ENCODE data around the gene USP16.
A peak's percentile ranks its signal among the peaks of the same experiment; 100 is the strongest.

USP16 gene

GRCh38 chr21:29033871-29034270 lies 9.4 kb downstream of the USP16 start:
- Histone ChIP-seq H3K9ac (ENCODE audit: low read length) (no peak overlapping the region), H3K27me3 (ENCODE audit: control insufficient read depth, insufficient read depth, low read length) (no peaks in the 10 kb centered on the region), H3K9me3 (ENCODE audit: control insufficient read depth, insufficient read depth, low read depth, low read length) (no peaks in the 10 kb centered on the region), H3K36me3 (ENCODE audit: control insufficient read depth, insufficient read depth, low read length) (peaks cover 77% of the 10 kb centered on the region), H3K27ac (ENCODE audit: low read depth, low read length) (no peak overlapping the region), H3K4me3 (ENCODE audit: low read depth, low read length) (no peak overlapping the region), H3K4me1 (ENCODE audit: control insufficient read depth, insufficient read depth, low read length) (no peaks in the 10 kb centered on the region)

DNA sequence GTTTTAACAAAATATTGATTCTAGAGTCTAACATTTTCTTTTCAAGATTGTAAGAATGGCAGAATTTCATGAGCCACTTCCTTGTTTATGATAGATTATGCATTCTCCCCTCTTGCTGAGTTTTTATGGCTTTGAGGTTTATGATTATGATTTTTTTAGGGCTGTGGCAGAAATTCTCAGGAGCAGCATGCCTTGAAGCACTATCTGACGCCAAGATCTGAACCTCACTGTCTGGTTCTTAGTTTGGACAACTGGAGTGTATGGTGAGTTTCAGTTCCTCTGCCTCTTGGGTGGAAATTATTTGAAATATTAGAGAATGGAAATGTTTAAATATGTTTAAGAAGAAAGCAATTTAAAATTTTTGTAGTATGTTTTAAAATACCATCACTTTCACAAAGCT lies 10.2 kb downstream of the USP16 start:
- no peaks in the 10 kb centered on the region for H3K27me3 ChIP-seq (ENCODE audit: control insufficient read depth, insufficient read depth, low read length)
- H3K4me1 ChIP-seq (ENCODE audit: control insufficient read depth, insufficient read depth, low read length), result no peaks in the 10 kb centered on the region
- no peak overlapping the region for H3K9ac ChIP-seq (ENCODE audit: low read length)
- H3K27ac ChIP-seq (ENCODE audit: low read depth, low read length), result no peak overlapping the region
- H3K9me3 ChIP-seq (ENCODE audit: control insufficient read depth, insufficient read depth, low read depth, low read length), result no peaks in the 10 kb centered on the region
- H3K4me3 ChIP-seq (ENCODE audit: low read depth, low read length), result no peak overlapping the region
- H3K36me3 ChIP-seq (ENCODE audit: control insufficient read depth, insufficient read depth, low read length), result peaks cover 79% of the 10 kb centered on the region

- no peaks in the 10 kb centered on the region for H3K9me3 ChIP-seq (ENCODE audit: control insufficient read depth, insufficient read depth, low read depth, low read length)
- H3K9ac ChIP-seq (ENCODE audit: low read length), result no peak overlapping the region
- H3K27me3 ChIP-seq (ENCODE audit: control insufficient read depth, insufficient read depth, low read length), result no peaks in the 10 kb centered on the region
- no peak overlapping the region for H3K4me3 ChIP-seq (ENCODE audit: low read depth, low read length)
- H3K36me3 ChIP-seq (ENCODE audit: control insufficient read depth, insufficient read depth, low read length), result peaks cover 96% of the 10 kb centered on the region
- no peak overlapping the region for H3K27ac ChIP-seq (ENCODE audit: low read depth, low read length)
- H3K4me1 ChIP-seq (ENCODE audit: control insufficient read depth, insufficient read depth, low read length), result no peaks in the 10 kb centered on the region
These were observed 27.8 kb downstream of the USP16 start for GRCh38 chr21:29052224-29052623.

DNA sequence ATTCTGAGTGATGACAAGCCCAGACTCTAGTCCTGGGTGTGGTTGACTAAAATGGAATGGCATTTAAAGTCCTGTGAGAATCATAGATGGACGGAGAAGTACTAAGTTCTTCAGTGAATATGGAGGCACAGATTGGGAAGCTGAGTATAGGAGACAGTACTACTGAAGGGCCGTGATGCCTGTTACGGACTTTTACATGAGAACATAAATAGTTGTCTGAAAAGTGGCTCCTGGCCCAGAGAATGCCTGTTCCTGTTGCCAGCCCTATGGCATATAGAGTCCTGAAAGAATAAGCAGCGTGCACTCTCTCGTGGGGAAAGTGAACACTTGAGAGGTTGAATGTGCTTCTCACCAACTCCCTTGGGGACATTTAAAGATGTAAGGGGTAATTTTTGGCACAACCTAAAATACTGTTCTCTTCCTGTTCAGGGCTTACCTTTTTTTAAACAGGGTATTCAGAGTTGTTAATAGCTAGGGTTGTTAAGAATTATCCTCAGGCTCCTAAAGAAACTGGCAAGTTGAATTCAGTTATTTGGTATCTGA lies 28.6 kb downstream of the USP16 start:
- no peaks in the 10 kb centered on the region for H3K27me3 ChIP-seq (ENCODE audit: control insufficient read depth, insufficient read depth, low read length)
- no peaks in the 10 kb centered on the region for H3K9me3 ChIP-seq (ENCODE audit: control insufficient read depth, insufficient read depth, low read depth, low read length)
- H3K9ac ChIP-seq (ENCODE audit: low read length), result no peak overlapping the region
- H3K36me3 ChIP-seq (ENCODE audit: control insufficient read depth, insufficient read depth, low read length), result peaks cover 94% of the 10 kb centered on the region
- H3K4me3 ChIP-seq (ENCODE audit: low read depth, low read length), result no peak overlapping the region
- no peak overlapping the region for H3K27ac ChIP-seq (ENCODE audit: low read depth, low read length)
- no peaks in the 10 kb centered on the region for H3K4me1 ChIP-seq (ENCODE audit: control insufficient read depth, insufficient read depth, low read length)

DNA sequence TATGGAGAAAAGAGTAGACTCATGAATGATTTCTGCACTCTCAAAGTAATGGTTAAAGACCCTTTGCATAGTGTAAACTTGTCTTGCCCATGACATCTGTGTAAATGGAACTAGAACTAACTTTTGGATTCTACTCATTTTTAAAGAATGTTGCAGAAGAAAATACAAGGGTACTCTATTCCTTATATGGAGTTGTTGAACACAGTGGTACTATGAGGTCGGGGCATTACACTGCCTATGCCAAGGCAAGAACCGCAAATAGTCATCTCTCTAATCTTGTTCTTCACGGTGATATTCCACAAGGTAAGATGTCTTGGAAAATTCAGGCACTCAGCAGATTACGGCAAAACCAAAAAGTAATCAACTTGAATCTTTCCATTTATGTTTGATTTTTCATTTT lies 29.2 kb downstream of the USP16 start:
- Histone ChIP-seq H3K4me1 (ENCODE audit: control insufficient read depth, insufficient read depth, low read length) (no peaks in the 10 kb centered on the region), H3K9me3 (ENCODE audit: control insufficient read depth, insufficient read depth, low read depth, low read length) (no peaks in the 10 kb centered on the region), H3K9ac (ENCODE audit: low read length) (no peak overlapping the region), H3K36me3 (ENCODE audit: control insufficient read depth, insufficient read depth, low read length) (peaks cover 94% of the 10 kb centered on the region), H3K4me3 (ENCODE audit: low read depth, low read length) (no peak overlapping the region), H3K27me3 (ENCODE audit: control insufficient read depth, insufficient read depth, low read length) (no peaks in the 10 kb centered on the region), H3K27ac (ENCODE audit: low read depth, low read length) (no peak overlapping the region)

DNA sequence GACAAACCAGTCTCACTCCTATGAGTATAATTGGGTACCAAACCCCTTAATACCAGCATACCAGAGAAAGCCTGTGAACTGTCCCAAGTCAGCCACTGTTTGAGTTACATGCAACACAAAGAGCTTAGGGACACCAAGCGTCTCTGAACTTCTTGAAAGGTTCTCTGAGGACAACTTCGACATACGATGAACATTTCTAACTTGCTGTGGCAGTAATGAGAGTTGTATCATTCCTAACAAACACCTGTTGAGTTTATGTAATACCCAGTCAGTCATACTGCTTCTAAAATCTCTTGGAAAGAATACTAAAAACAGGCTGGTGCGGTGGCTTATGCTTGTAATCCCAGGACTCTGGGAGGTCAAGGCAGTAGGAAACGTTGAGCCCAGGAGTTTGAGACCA lies 30.6 kb downstream of the USP16 start:
- Histone ChIP-seq H3K9ac (ENCODE audit: low read length) (no peak overlapping the region), H3K27ac (ENCODE audit: low read depth, low read length) (no peak overlapping the region), H3K4me1 (ENCODE audit: control insufficient read depth, insufficient read depth, low read length) (no peaks in the 10 kb centered on the region), H3K36me3 (ENCODE audit: control insufficient read depth, insufficient read depth, low read length) (peaks cover 94% of the 10 kb centered on the region), H3K9me3 (ENCODE audit: control insufficient read depth, insufficient read depth, low read depth, low read length) (no peaks in the 10 kb centered on the region), H3K4me3 (ENCODE audit: low read depth, low read length) (no peak overlapping the region), H3K27me3 (ENCODE audit: control insufficient read depth, insufficient read depth, low read length) (no peaks in the 10 kb centered on the region)

- no peak overlapping the region for H3K27ac ChIP-seq (ENCODE audit: low read depth, low read length)
- no peaks in the 10 kb centered on the region for H3K27me3 ChIP-seq (ENCODE audit: control insufficient read depth, insufficient read depth, low read length)
- no peak overlapping the region for H3K4me3 ChIP-seq (ENCODE audit: low read depth, low read length)
- H3K9ac ChIP-seq (ENCODE audit: low read length), result no peak overlapping the region
- H3K9me3 ChIP-seq (ENCODE audit: control insufficient read depth, insufficient read depth, low read depth, low read length), result no peaks in the 10 kb centered on the region
- H3K4me1 ChIP-seq (ENCODE audit: control insufficient read depth, insufficient read depth, low read length), result no peaks in the 10 kb centered on the region
- H3K36me3 ChIP-seq (ENCODE audit: control insufficient read depth, insufficient read depth, low read length), result peaks cover 94% of the 10 kb centered on the region
These were observed 31.5 kb downstream of the USP16 start for GRCh38 chr21:29056005-29056404.

GRCh38 chr21:29056538-29057050 lies 32.1 kb downstream of the USP16 start:
- Histone ChIP-seq H3K36me3 (ENCODE audit: control insufficient read depth, insufficient read depth, low read length) (peaks cover 95% of the 10 kb centered on the region), H3K4me3 (ENCODE audit: low read depth, low read length) (no peak overlapping the region), H3K27ac (ENCODE audit: low read depth, low read length) (no peak overlapping the region), H3K9me3 (ENCODE audit: control insufficient read depth, insufficient read depth, low read depth, low read length) (no peaks in the 10 kb centered on the region), H3K27me3 (ENCODE audit: control insufficient read depth, insufficient read depth, low read length) (no peaks in the 10 kb centered on the region), H3K9ac (ENCODE audit: low read length) (no peak overlapping the region), H3K4me1 (ENCODE audit: control insufficient read depth, insufficient read depth, low read length) (no peaks in the 10 kb centered on the region)

GRCh38 chr21:29064850-29065481 lies 40.5 kb downstream of the USP16 start:
- H3K9ac ChIP-seq (ENCODE audit: low read length), result no peak overlapping the region
- H3K27ac ChIP-seq (ENCODE audit: low read depth, low read length), result no peak overlapping the region
- no peaks in the 10 kb centered on the region for H3K9me3 ChIP-seq (ENCODE audit: control insufficient read depth, insufficient read depth, low read depth, low read length)
- H3K4me1 ChIP-seq (ENCODE audit: control insufficient read depth, insufficient read depth, low read length), result no peaks in the 10 kb centered on the region
- H3K27me3 ChIP-seq (ENCODE audit: control insufficient read depth, insufficient read depth, low read length), result no peaks in the 10 kb centered on the region
- no peak overlapping the region for H3K4me3 ChIP-seq (ENCODE audit: low read depth, low read length)
- peaks cover 98% of the 10 kb centered on the region for H3K36me3 ChIP-seq (ENCODE audit: control insufficient read depth, insufficient read depth, low read length)

GRCh38 chr21:29072873-29073221 lies 48.4 kb downstream of the USP16 start:
- peak overlapping the region; percentile 93 for H3K27ac ChIP-seq (ENCODE audit: low read depth, low read length)
- peak overlapping the region; percentile 100 for H3K9ac ChIP-seq (ENCODE audit: low read length)
- H3K4me1 ChIP-seq (ENCODE audit: control insufficient read depth, insufficient read depth, low read length), result peaks cover 8% of the 10 kb centered on the region
- peaks cover 28% of the 10 kb centered on the region for H3K36me3 ChIP-seq (ENCODE audit: control insufficient read depth, insufficient read depth, low read length)
- no peaks in the 10 kb centered on the region for H3K27me3 ChIP-seq (ENCODE audit: control insufficient read depth, insufficient read depth, low read length)
- H3K4me3 ChIP-seq (ENCODE audit: low read depth, low read length), result peak overlapping the region; percentile 94
- no peaks in the 10 kb centered on the region for H3K9me3 ChIP-seq (ENCODE audit: control insufficient read depth, insufficient read depth, low read depth, low read length)

- Histone ChIP-seq H3K4me3 (ENCODE audit: low read depth, low read length) (peak within 1 kb of the TSS; percentile 94), H3K27me3 (ENCODE audit: control insufficient read depth, insufficient read depth, low read length) (no peaks in the 10 kb centered on the region), H3K4me1 (ENCODE audit: control insufficient read depth, insufficient read depth, low read length) (peaks cover 8% of the 10 kb centered on the region), H3K36me3 (ENCODE audit: control insufficient read depth, insufficient read depth, low read length) (peaks cover 24% of the 10 kb centered on the region), H3K9ac (ENCODE audit: low read length) (peak within 1 kb of the TSS; percentile 100), H3K9me3 (ENCODE audit: control insufficient read depth, insufficient read depth, low read depth, low read length) (no peaks in the 10 kb centered on the region), H3K27ac (ENCODE audit: low read depth, low read length) (peak within 1 kb of the TSS; percentile 93)
These were observed 48.9 kb downstream of the USP16 start, which contains the start of gene CCT8 for GRCh38 chr21:29073222-29074006. Gene CCT8 (minus strand): TSS chr21:29073648. CDS start chr21:29073590, 58 bp downstream.

Measured in HUES6 (cell line).